ENCODE measurements around the gene EPAS1. TPM values are rescaled to one million over a fixed set of nuclear protein-coding genes. Genes with fewer than 3 reads are reported as not detected.

EPAS1 gene
- total RNA-seq, 1 experiment from 2014 or later = 55.9 TPM

- no peak overlapping the region for H3K9ac ChIP-seq (ENCODE audit: low read length)
- no TSS peak for BruUV-seq (replicated peaks)
- intact Hi-C loops (cut with micrococcal nuclease) = no loop called here
- H4K20me1 ChIP-seq (ENCODE audit: insufficient read depth) = no peaks in the 10 kb centered on the region
- no peaks in the 10 kb centered on the region for H3K9me2 ChIP-seq (ENCODE audit: insufficient read depth)
- no peak for ATAC-seq
- H3K79me2 ChIP-seq (ENCODE audit: insufficient read depth, low read length) = peaks cover 5% of the 10 kb centered on the region; the same call in 1 of the 2 replicates
- H3K4me3 ChIP-seq (replicated peaks in 1 of 2; ENCODE audit: low read depth in 1 of 2, low read length in 2 of 2) = no peak overlapping the region
- RAD21 ChIA-PET (ENCODE audit: low non-redundant PET in 1 of 2, low total read pairs in 2 of 2, uncharacterized antibody in 2 of 2, unreplicated experiment in 2 of 2) = no interaction called here
- no peaks in the 10 kb centered on the region for H3K9me3 ChIP-seq (ENCODE audit: control insufficient read depth in 1 of 2, insufficient read depth in 1 of 2, low read depth in 1 of 2, low read length in 2 of 2)
- DNase-seq (ENCODE audit: low read depth, low spot score) = no peak
- H3K36me3 ChIP-seq (ENCODE audit: control insufficient read depth in 1 of 2, insufficient read depth in 2 of 2, low read length in 2 of 2) = no peaks in the 10 kb centered on the region
- H3K4me1 ChIP-seq (ENCODE audit: control insufficient read depth in 1 of 2, insufficient read depth in 2 of 2, low read length in 2 of 2) = no peaks in the 10 kb centered on the region
- no peak overlapping the region for H3K27ac ChIP-seq (ENCODE audit: low read depth, low read length)
- H2AFZ ChIP-seq (ENCODE audit: low read depth, low read length, poor library complexity, severe bottlenecking) = no peak overlapping the region
- TF ChIP-seq ELF1 (IDR thresholded peaks at IDR 0.05; ENCODE audit: borderline replicate concordance, low read depth) = no peak
- TF ChIP-seq SIN3A (IDR thresholded peaks at IDR 0.05; ENCODE audit: low read depth) = no peak
- TF ChIP-seq EZH2phosphoT487 (IDR thresholded peaks at IDR 0.05; ENCODE audit: borderline replicate concordance) = no peak
- no peak for TF ChIP-seq ZNF274 (IDR thresholded peaks at IDR 0.05; ENCODE audit: low read depth, low read length)
- TF ChIP-seq EGR1 (IDR thresholded peaks at IDR 0.05; ENCODE audit: low read depth) = no peak
- TF ChIP-seq EZH2 (IDR thresholded peaks at IDR 0.05) = no peak
- TF ChIP-seq YY1 (IDR thresholded peaks at IDR 0.05; ENCODE audit: extremely low read depth, insufficient replicate concordance, low read depth, low read length) = no peak
- H3K27me3 ChIP-seq (ENCODE audit: insufficient read depth, low read length) = no peaks in the 10 kb centered on the region
- POLR2A ChIA-PET = no interaction called here
- H3K4me2 ChIP-seq (ENCODE audit: low read length) = no peak overlapping the region
- CTCF ChIA-PET = no interaction called here
Observed at GRCh38 chr2:46342566-46343315, 45.5 kb downstream of the EPAS1 start.

DNA sequence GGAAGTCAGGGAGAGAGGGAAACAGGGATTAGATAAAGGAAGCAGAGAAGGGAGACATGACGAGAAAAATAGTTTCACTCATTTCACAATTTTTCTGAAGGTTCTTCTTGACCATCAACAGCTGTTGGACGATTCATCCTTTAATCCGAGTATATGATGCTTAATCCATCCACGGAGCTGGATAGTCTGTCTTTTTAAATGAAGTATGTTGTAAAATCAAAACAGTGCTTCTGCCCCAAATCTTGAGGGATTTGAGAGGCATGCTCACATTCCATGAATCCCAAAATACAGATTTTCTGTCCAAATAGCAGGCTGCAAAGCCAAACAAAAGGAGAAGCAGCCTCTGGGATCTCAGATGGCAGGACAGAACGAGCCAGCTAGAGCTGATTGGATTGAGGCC is 47.5 kb downstream of the EPAS1 start:
- Histone ChIP-seq H2AFZ (ENCODE audit: low read depth, low read length, poor library complexity, severe bottlenecking) (no peak overlapping the region), H3K27me3 (ENCODE audit: insufficient read depth, low read length) (no peaks in the 10 kb centered on the region), H3K36me3 (ENCODE audit: control insufficient read depth in 1 of 2, insufficient read depth in 2 of 2, low read length in 2 of 2) (no peaks in the 10 kb centered on the region), H3K4me3 (replicated peaks in 1 of 2; ENCODE audit: low read depth in 1 of 2, low read length in 2 of 2) (no peak overlapping the region), H3K9me2 (ENCODE audit: insufficient read depth) (no peaks in the 10 kb centered on the region), H3K79me2 (ENCODE audit: insufficient read depth, low read length) (peaks cover 5% of the 10 kb centered on the region; the same call in 1 of the 2 replicates), H3K4me2 (ENCODE audit: low read length) (no peak overlapping the region), H3K9ac (ENCODE audit: low read length) (no peak overlapping the region), H3K4me1 (ENCODE audit: control insufficient read depth in 1 of 2, insufficient read depth in 2 of 2, low read length in 2 of 2) (no peaks in the 10 kb centered on the region), H3K9me3 (ENCODE audit: control insufficient read depth in 1 of 2, insufficient read depth in 1 of 2, low read depth in 1 of 2, low read length in 2 of 2) (no peaks in the 10 kb centered on the region), H4K20me1 (ENCODE audit: insufficient read depth) (no peaks in the 10 kb centered on the region), H3K27ac (ENCODE audit: low read depth, low read length) (no peak overlapping the region)
- CTCF ChIA-PET = no interaction called here
- no peak for ATAC-seq
- POLR2A ChIA-PET = no interaction called here
- intact Hi-C loops (cut with micrococcal nuclease) = no loop called here
- RAD21 ChIA-PET (ENCODE audit: low non-redundant PET in 1 of 2, low total read pairs in 2 of 2, uncharacterized antibody in 2 of 2, unreplicated experiment in 2 of 2) = no interaction called here
- no TSS peak for BruUV-seq (replicated peaks)
- no peak for DNase-seq (ENCODE audit: low read depth, low spot score)
- TF ChIP-seq SRF (IDR thresholded peaks at IDR 0.05; ENCODE audit: low read depth) (no peak), CBX3 (IDR thresholded peaks at IDR 0.05; ENCODE audit: low read depth) (no peak), POLR2AphosphoS5 (IDR thresholded peaks at IDR 0.05; ENCODE audit: low read depth, low read length) (no peak), FOSL1 (IDR thresholded peaks at IDR 0.05; ENCODE audit: low read depth) (no peak), EZH2phosphoT487 (IDR thresholded peaks at IDR 0.05; ENCODE audit: borderline replicate concordance) (no peak), TCF7L2 (IDR thresholded peaks at IDR 0.05; ENCODE audit: borderline replicate concordance, extremely low read depth, insufficient read depth, insufficient read length) (no peak), ZBTB33 (IDR thresholded peaks at IDR 0.05; ENCODE audit: extremely low read depth, insufficient replicate concordance, low read length) (no peak)
- TF ChIP-seq, protein P1, sequence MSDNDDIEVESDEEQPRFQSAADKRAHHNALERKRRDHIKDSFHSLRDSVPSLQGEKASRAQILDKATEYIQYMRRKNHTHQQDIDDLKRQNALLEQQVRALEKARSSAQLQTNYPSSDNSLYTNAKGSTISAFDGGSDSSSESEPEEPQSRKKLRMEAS (IDR thresholded peaks at IDR 0.05) = no peak
- TF ChIP-seq, protein P2, sequence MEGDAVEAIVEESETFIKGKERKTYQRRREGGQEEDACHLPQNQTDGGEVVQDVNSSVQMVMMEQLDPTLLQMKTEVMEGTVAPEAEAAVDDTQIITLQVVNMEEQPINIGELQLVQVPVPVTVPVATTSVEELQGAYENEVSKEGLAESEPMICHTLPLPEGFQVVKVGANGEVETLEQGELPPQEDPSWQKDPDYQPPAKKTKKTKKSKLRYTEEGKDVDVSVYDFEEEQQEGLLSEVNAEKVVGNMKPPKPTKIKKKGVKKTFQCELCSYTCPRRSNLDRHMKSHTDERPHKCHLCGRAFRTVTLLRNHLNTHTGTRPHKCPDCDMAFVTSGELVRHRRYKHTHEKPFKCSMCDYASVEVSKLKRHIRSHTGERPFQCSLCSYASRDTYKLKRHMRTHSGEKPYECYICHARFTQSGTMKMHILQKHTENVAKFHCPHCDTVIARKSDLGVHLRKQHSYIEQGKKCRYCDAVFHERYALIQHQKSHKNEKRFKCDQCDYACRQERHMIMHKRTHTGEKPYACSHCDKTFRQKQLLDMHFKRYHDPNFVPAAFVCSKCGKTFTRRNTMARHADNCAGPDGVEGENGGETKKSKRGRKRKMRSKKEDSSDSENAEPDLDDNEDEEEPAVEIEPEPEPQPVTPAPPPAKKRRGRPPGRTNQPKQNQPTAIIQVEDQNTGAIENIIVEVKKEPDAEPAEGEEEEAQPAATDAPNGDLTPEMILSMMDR (IDR thresholded peaks at IDR 0.05 in 2 of 3, conservative IDR thresholded peaks at IDR 0.05 in 1 of 3; ENCODE audit: borderline replicate concordance in 1 of 3, insufficient read depth in 1 of 3, low read depth in 2 of 3, low read length in 2 of 3) = no peak

Data from HCT116 (cell line).